Liver (tissue), 9 donors: ENCODE results near the gene SLIT3. TPM values are rescaled to one million over a fixed set of nuclear protein-coding genes. Genes with fewer than 3 reads are reported as not detected.

Source experiments
- DNase-seq: peaks from one replicate; pipeline ENCODE4 v3.0.0-alpha.2; 2017; ENCODE audit warnings: low spot score
- H3K27ac ChIP-seq, 2 donors: one replicate each; pipeline ENCODE4 v1.7.0; 2013; ENCODE audit warnings: inconsistent platforms in 2 of 2, low read length in 2 of 2, control low read depth in 1 of 2, low read depth in 1 of 2, mild to moderate bottlenecking in 1 of 2
- H3K27me3 ChIP-seq, 4 donors: one replicate each; pipeline versions ENCODE4 v1.6.1 to v1.7.0; 2013; ENCODE audit warnings: low read length in 3 of 4, inconsistent platforms in 1 of 4, mild to moderate bottlenecking in 1 of 4, moderate library complexity in 1 of 4; ENCODE audit not compliant: control insufficient read depth in 4 of 4, insufficient read depth in 4 of 4
- H3K36me3 ChIP-seq, 4 donors: one replicate each; pipeline versions ENCODE4 v1.6.1 to v1.7.0; 2013; ENCODE audit warnings: low read length in 3 of 4, mild to moderate bottlenecking in 3 of 4, low read depth in 1 of 4, moderate library complexity in 1 of 4; ENCODE audit not compliant: control insufficient read depth in 4 of 4, insufficient read depth in 3 of 4
- H3K4me1 ChIP-seq, 4 donors: one replicate each; pipeline versions ENCODE4 v1.6.1 to v1.7.0; 2013; ENCODE audit warnings: low read length in 3 of 4, mild to moderate bottlenecking in 3 of 4, moderate library complexity in 1 of 4; ENCODE audit not compliant: control insufficient read depth in 4 of 4, insufficient read depth in 4 of 4
- H3K4me3 ChIP-seq, 3 donors: one replicate each; pipeline versions ENCODE4 v1.6.1 to v1.7.0; 2013; ENCODE audit warnings: low read length in 3 of 3, control low read depth in 1 of 3, low read depth in 1 of 3, mild to moderate bottlenecking in 1 of 3
- H3K9ac ChIP-seq, 2 donors: one replicate each; pipeline ENCODE4 v1.7.0; 2013; ENCODE audit warnings: low read length in 2 of 2, mild to moderate bottlenecking in 2 of 2, moderate library complexity in 2 of 2, control low read depth in 1 of 2, low read depth in 1 of 2
- H3K9me3 ChIP-seq, 4 donors: one replicate each; pipeline versions ENCODE4 v1.6.1 to v1.7.0; 2013; ENCODE audit warnings: low read length in 3 of 4; ENCODE audit not compliant: control insufficient read depth in 4 of 4
- ATF3 ChIP-seq: IDR thresholded peaks from 2 replicates; pipeline ENCODE4 v1.6.1; 2016; ENCODE audit warnings: antibody characterized with exemption
- EGR1 ChIP-seq, 2 donors: IDR thresholded peaks; 2 replicates each; pipeline ENCODE4 v1.6.1; 2016 to 2018; ENCODE audit warnings: antibody characterized with exemption in 2 of 2, low read depth in 2 of 2
- FOXA1 ChIP-seq: IDR thresholded peaks from 2 replicates; pipeline ENCODE4 v1.6.1; 2016; ENCODE audit warnings: antibody characterized with exemption
- FOXA2 ChIP-seq: IDR thresholded peaks from 2 replicates; pipeline ENCODE4 v1.6.1; 2016; ENCODE audit warnings: antibody characterized with exemption
- GABPA ChIP-seq, 2 donors: IDR thresholded peaks in 1 of 2; conservative IDR thresholded peaks in 1 of 2; 2 replicates each; pipeline ENCODE4 v1.6.1; 2016; ENCODE audit warnings: antibody characterized with exemption in 2 of 2, mild to moderate bottlenecking in 1 of 2, moderate library complexity in 1 of 2
- HNF4A ChIP-seq, 2 donors: conservative IDR thresholded peaks; 2 replicates each; pipeline ENCODE4 v1.6.1; 2016; ENCODE audit warnings: antibody characterized with exemption in 2 of 2, mild to moderate bottlenecking in 2 of 2
- HNF4G ChIP-seq: IDR thresholded peaks from 2 replicates; pipeline ENCODE4 v1.6.1; 2016; ENCODE audit warnings: antibody characterized with exemption
- JUND ChIP-seq, 2 donors: IDR thresholded peaks; 2 replicates each; pipeline ENCODE4 v1.6.1; 2016; ENCODE audit warnings: antibody characterized with exemption in 2 of 2
- MAX ChIP-seq: IDR thresholded peaks from 2 replicates; pipeline ENCODE4 v1.6.1; 2016; ENCODE audit warnings: antibody characterized with exemption
- NR2F2 ChIP-seq: IDR thresholded peaks from 2 replicates; pipeline ENCODE4 v1.6.1; 2016; ENCODE audit warnings: antibody characterized with exemption
- RAD21 ChIP-seq, 2 donors: IDR thresholded peaks; 2 replicates each; pipeline ENCODE4 v1.6.1; 2016; ENCODE audit warnings: antibody characterized with exemption in 2 of 2, mild to moderate bottlenecking in 2 of 2
- RXRA ChIP-seq, 2 donors: IDR thresholded peaks; 2 replicates each; pipeline ENCODE4 v1.6.1; 2017 to 2018; ENCODE audit warnings: antibody characterized with exemption in 2 of 2, mild to moderate bottlenecking in 1 of 2
- SP1 ChIP-seq: IDR thresholded peaks from 2 replicates; pipeline ENCODE4 v1.6.1; 2018; ENCODE audit warnings: antibody characterized with exemption, mild to moderate bottlenecking
- TAF1 ChIP-seq: conservative IDR thresholded peaks from 2 replicates; pipeline ENCODE4 v1.6.1; 2016; ENCODE audit warnings: antibody characterized with exemption, mild to moderate bottlenecking
- YY1 ChIP-seq: IDR thresholded peaks from 2 replicates; pipeline ENCODE4 v1.6.1; 2016; ENCODE audit warnings: antibody characterized with exemption, mild to moderate bottlenecking
- ZBTB33 ChIP-seq: IDR thresholded peaks from 2 replicates; pipeline ENCODE4 v1.6.1; 2016; ENCODE audit warnings: antibody characterized with exemption
- WGBS: extraction: QIAGEN DNeasy Blood & Tissue Kit; methylation state at CpG from one replicate; pipeline ENCODE4 v1.1.7; 2013; 5-methylcytosine and 5-hydroxymethylcytosine counted together
- polyA plus RNA-seq, 2 donors: library from polyadenylated mRNA; stranded (reverse) in 1 of 2; unstranded in 1 of 2; fragments of 200-250 nt in 1 of 2; fragments of >200 nt in 1 of 2; fragmentation: Nextera tagmentation in 1 of 2; extraction: Ambion mirVana in 1 of 2; gene quantifications; one replicate each; pipeline versions ENCODE4 v1.2.1 to v1.2.3, GENCODE V29; 2013 to 2015
- total RNA-seq, 2 donors: library from RNA; depleted of rRNA; stranded (reverse); fragments of >200 nt; gene quantifications; one replicate each; pipeline ENCODE4 v1.2.3, GENCODE V29; 2014
- TF ChIP-seq, protein P1 (sequence below): fragments of 150-350 bp; IDR thresholded peaks from 2 replicates; pipeline ENCODE4 v1.5.1; 2017; ENCODE audit warnings: improper control_type of control experiment, low read depth, low read length; ENCODE audit not compliant: missing input control
- donor health status: healthy.
- donor health status: healthy.
- donor health status: healthy.
- donor health status: healthy.
- donor health status: healthy.

SLIT3 gene
- total and polyA plus RNA-seq, 4 donors = 0.61 to 1.3 (median 0.91) TPM

DNA sequence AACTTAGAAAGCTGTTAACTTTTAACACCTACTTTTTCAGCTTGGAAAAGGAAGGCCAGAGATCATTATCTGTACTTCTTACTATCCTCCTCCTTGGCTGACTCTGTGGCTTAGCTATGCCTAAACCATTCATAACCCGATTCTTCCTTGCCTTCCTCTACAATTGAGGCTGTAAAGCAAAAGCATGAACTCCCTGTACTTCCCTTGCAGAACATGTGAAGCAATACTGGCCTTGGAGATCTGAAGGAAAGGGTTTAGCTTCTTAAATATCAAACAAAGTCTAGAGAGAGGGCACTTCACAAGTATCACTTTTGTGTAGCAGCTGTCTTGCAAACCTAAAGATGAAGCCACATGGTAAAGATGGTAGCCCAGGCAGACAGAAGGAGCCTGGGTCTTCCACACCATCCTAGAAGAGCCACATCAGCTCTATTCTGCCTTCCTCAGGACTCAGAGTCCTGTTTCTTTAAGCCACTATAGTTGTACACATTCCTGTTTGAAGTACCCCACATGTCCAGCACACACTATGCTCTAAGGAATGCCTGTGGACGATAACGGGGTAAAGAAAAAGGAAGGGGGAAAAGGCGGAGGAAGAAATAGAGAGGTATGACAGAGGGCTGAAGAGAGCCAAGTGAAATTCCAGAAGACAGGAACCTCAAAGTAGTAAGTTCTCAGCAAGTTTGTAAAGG is 169.2 kb downstream of the SLIT3 start (continued):
- TF ChIP-seq EGR1 (IDR thresholded peaks at IDR 0.05; ENCODE audit: low read depth in 2 of 2) = no peak
- no peak for TF ChIP-seq JUND (IDR thresholded peaks at IDR 0.05)
- TF ChIP-seq ATF3 = no peak
- no peak for TF ChIP-seq NR2F2
- TF ChIP-seq, protein P1, sequence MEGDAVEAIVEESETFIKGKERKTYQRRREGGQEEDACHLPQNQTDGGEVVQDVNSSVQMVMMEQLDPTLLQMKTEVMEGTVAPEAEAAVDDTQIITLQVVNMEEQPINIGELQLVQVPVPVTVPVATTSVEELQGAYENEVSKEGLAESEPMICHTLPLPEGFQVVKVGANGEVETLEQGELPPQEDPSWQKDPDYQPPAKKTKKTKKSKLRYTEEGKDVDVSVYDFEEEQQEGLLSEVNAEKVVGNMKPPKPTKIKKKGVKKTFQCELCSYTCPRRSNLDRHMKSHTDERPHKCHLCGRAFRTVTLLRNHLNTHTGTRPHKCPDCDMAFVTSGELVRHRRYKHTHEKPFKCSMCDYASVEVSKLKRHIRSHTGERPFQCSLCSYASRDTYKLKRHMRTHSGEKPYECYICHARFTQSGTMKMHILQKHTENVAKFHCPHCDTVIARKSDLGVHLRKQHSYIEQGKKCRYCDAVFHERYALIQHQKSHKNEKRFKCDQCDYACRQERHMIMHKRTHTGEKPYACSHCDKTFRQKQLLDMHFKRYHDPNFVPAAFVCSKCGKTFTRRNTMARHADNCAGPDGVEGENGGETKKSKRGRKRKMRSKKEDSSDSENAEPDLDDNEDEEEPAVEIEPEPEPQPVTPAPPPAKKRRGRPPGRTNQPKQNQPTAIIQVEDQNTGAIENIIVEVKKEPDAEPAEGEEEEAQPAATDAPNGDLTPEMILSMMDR = no peak
- no peak for TF ChIP-seq TAF1

DNA sequence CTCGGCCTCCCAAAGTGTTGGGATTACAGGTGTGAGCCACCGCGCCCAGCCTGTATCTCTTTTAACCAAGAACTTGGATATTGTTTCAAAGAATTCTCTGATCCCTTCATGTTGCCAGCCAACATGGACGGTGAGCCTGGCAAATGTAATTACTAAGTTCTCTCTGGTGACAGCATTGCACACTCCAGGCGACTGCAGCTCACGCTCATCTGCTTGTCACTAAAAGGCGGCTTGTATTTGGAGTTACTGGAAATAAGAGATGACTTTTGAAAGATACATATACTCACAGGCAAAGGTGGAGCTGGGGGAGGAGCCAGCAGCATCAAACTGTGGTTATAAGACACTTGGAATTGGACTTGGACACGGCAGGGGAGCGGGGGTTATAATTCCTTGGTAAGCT is 172.3 kb downstream of the SLIT3 start:
- H3K4me3 ChIP-seq = no peak overlapping the region
- no peak overlapping the region for H3K27ac ChIP-seq
- H3K9me3 ChIP-seq = no peaks in the 10 kb centered on the region
- peaks cover 0 to 13% (median 0%) of the 10 kb centered on the region in 4 donors for H3K27me3 ChIP-seq
- H3K4me1 ChIP-seq = no peaks in the 10 kb centered on the region
- no peak overlapping the region for H3K9ac ChIP-seq
- no peak for DNase-seq
- TF ChIP-seq NR2F2 = no peak
- no peak for TF ChIP-seq GABPA (IDR thresholded peaks at IDR 0.05 in 1 of 2, conservative IDR thresholded peaks at IDR 0.05 in 1 of 2)
- no peak for TF ChIP-seq SP1
- TF ChIP-seq ZBTB33 = no peak
- no peak for TF ChIP-seq HNF4A (conservative IDR thresholded peaks at IDR 0.05)
- no peak for TF ChIP-seq MAX
- TF ChIP-seq, protein P1 = no peak
- TF ChIP-seq FOXA1 = no peak
- TF ChIP-seq TAF1 = no peak
- TF ChIP-seq ATF3 = no peak
- no peak for TF ChIP-seq RAD21 (IDR thresholded peaks at IDR 0.05)
- TF ChIP-seq EGR1 (IDR thresholded peaks at IDR 0.05; ENCODE audit: low read depth in 2 of 2) = no peak
- no peak for TF ChIP-seq HNF4G
- no peak for TF ChIP-seq FOXA2
- no peak for TF ChIP-seq RXRA (IDR thresholded peaks at IDR 0.05)
- TF ChIP-seq YY1 = no peak
- WGBS = 76% methylated on average over 9 of the region's 9 CpGs
- no peaks in the 10 kb centered on the region for H3K36me3 ChIP-seq
